ENCODE data around the gene ZNF653.
"Not testable (repeated sequence)": the region's sequence is repeated elsewhere in the genome, so short reads cannot be mapped to it uniquely, and the experiment has no call there.

Gene ZNF653

GRCh38 chr19:11483366-11484111, 22.1 kb downstream of the ZNF653 start:
- in situ Hi-C loops (cut with MboI; ENCODE audit: low sequenced_read_pairs) = no loop called here

DNA sequence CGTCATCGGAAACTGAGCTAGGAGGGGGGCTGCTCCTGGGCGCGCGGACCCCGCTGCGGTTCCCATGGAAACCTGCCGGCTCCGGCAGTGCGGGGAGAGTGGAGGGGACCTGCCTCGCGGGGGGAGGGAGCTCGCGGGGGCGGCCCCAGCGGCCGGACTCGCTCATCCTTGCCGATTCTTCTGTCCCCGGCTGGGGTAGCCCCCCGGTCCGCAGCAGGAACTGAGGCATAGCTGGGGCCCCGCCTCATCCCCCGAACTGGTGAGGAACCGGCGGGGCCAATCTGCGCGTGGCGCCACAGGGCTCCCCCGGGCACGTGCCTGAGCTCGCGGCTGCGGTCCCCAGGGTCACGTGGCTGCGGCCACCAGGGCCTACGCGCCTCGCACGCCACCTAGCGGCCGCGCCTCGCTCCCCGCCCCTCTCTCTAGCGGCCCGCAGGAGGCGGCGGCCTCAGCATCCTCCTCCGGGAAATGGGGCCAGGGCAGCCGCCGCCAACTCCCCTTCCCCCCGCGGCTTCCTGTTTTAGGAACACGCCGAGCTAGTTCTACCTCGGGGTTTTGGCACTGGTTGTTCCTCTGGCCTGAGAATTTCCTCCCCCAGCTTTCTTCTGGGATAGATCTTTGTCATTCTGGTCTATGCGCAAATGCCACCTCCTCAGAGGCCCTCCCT, 23.1 kb downstream of the ZNF653 start:
- in situ Hi-C loops (cut with MboI; ENCODE audit: low sequenced_read_pairs) = no loop called here

- in situ Hi-C loops (cut with MboI; ENCODE audit: low sequenced_read_pairs) = no loop called here
These were observed 23.9 kb downstream of the ZNF653 start for GRCh38 chr19:11481534-11482383.

- in situ Hi-C loops (cut with MboI; ENCODE audit: low sequenced_read_pairs) = no loop called here
These were observed 24.7 kb downstream of the ZNF653 start, which contains the start of gene ELAVL3 for GRCh38 chr19:11480715-11481533. Gene ELAVL3, minus strand, starts transcription at chr19:11481046. Its CDS starts 438 bp downstream, at chr19:11480608.

- in situ Hi-C loops (cut with MboI; ENCODE audit: low sequenced_read_pairs) = no loop called here
These were observed 25.5 kb downstream of the ZNF653 start for GRCh38 chr19:11479898-11480714.

DNA sequence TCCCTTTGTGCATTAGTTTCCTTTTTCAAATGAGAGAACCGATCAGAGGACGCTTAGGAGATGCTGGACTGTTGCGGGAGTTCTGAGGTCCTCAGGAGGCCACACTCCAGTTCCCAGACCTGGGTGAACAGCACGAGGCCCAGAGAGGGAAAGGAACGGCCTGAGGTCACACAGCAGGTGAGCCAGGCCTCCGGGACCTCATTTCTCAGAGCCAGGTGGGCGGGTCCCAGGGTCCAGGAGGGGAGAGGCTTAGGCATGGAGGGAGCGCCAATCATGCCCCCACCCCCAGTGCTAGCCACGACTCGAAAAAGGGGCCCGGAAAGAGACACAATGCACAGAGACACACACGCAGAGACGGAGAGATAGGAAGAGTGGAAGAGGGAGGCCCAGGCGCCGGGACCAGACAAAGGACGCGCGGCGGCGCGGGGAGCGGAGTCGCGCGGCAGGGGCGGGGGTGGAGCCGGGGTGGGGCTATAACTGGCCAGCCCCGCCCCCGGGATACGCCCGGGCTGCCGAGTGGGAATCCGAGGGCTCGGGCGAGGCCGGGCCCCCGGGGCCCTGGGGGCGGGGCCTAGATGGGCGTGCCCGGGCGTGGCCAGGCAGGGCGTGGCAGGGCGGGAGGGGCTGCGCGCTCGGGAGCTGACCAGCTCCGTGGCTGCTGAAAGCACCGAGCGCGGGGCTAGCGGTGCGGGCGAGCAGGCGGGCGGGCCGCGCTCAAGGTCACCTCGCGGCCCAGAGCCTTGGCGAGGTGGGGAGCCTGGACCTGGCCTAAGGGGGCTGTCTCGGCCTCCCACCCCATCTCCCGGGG, 26.3 kb downstream of the ZNF653 start:
- in situ Hi-C loops (cut with MboI; ENCODE audit: low sequenced_read_pairs) = no loop called here

DNA sequence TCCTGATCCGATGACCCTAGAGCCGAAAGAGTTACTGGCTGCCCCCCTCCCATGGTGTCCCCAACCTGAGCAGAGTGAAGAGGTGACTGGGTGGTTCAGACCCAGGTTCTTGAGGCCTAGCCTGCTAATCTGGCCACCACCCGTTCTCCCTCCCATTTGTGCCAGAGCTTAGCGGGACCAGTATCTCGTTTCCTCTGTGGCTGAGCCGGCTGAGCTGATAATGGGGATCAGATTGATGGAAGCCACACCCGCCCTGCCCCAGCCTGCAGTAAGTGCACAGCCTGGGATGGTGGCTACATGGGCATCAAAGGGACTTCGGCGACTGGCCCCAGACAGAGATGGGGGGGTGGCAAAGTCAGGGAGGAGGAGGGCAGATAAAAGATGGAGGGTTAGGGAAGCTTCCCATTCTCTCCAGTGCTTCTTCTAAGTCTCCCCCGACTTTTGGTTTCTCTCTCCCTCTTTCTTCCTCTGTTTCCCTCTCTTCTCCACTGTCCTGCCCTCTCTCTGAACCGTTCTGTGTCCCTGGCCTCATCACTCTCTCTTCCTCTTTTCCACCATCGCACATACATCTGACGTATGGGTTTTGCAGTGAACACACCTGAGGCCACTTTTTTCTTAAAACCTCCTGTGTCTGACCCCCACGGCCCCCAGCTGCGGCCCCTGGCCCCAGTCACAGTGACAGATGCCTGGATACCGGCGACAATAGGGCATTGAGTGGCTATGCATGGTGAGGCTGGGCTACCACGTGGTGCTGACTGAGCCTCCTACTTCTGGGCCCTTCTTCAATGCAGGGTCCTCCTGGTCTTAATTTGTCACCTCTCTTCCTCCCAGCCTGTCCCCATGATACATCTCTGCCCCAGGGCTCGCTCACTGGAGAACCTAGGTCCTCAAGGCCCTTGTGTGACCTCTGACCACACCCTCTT, 27.2 kb downstream of the ZNF653 start:
- in situ Hi-C loops (cut with MboI; ENCODE audit: low sequenced_read_pairs) = no loop called here

DNA sequence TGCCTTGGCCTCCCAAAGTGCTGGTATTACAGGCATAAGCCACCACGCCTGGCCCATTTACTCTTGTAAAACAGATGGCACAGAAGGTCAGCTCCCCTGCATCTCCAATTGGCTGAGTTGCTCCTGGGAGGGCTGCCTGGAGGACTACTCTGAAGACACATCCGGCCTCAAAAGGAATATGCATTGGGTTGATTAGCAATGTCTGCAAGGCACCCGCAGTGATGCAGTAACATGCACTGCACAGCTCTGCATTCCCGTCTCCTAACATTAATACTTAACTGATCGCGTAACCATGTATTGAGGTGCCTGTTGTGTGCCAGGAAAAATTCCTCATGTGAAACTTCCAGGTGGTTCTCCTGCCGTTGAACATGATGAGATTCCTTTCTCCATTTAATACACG, 29.8 kb downstream of the ZNF653 start:
- in situ Hi-C loops (cut with MboI; ENCODE audit: low sequenced_read_pairs) = no loop called here

- in situ Hi-C loops (cut with MboI; ENCODE audit: low sequenced_read_pairs) = not testable (repeated sequence)
These were observed 30.3 kb downstream of the ZNF653 start for GRCh38 chr19:11475343-11475742.

GRCh38 chr19:11473725-11474124, 31.9 kb downstream of the ZNF653 start:
- in situ Hi-C loops (cut with MboI; ENCODE audit: low sequenced_read_pairs) = no loop called here

DNA sequence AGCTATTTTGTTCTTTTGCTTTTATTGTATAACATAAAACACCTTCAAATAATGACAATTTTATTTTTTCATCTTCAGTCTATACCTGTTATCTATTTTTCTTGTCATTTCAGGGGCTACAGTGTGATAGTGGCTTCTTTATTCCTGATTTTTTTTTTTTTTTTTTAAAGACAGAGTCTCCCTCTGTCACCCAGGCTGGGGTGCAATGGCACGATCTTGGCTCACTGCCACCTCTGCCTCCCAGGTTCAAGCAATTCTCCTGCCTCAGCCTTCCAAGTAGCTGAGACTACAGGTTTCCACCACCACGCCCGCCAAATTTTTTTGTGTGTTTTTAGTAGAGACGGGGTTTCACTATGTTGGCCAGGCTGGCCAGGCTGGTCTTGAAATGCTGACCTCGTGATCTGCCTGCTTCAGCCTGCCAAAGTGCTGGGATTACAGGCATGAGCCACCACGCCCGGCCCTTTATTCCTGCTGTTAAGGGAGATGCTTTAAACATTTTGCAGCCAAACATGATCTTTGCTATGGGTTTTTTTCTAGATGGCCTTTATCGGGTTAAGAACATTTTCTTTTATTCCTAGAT, 37.3 kb downstream of the ZNF653 start:
- in situ Hi-C loops (cut with MboI; ENCODE audit: low sequenced_read_pairs) = not testable (repeated sequence)

DNA sequence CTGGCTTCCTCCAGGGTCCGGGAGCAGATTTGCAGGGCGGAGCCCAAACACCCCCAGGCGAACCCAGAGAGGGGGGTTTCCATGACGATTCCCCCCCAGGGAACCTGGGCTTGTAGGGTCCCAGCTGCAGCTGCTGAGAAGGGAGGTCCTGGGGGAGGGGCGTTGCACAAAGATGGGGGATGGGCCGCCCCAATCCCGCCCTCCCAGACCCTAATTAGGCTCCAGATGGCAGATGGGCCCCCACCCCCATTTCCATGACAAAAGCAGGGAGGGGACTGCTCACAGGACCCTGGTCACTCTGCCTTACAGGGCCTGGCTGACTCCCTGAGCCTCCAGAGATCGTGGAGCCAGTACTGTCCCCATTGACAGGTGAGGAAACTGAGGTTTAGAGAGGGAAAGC, 40.0 kb downstream of the ZNF653 start:
- in situ Hi-C loops (cut with MboI; ENCODE audit: low sequenced_read_pairs) = no loop called here

- in situ Hi-C loops (cut with MboI; ENCODE audit: low sequenced_read_pairs) = no loop called here
These were observed 41.0 kb downstream of the ZNF653 start for GRCh38 chr19:11464333-11465265.

- in situ Hi-C loops (cut with MboI; ENCODE audit: low sequenced_read_pairs) = no loop called here
These were observed 42.2 kb downstream of the ZNF653 start for GRCh38 chr19:11463391-11463790.

DNA sequence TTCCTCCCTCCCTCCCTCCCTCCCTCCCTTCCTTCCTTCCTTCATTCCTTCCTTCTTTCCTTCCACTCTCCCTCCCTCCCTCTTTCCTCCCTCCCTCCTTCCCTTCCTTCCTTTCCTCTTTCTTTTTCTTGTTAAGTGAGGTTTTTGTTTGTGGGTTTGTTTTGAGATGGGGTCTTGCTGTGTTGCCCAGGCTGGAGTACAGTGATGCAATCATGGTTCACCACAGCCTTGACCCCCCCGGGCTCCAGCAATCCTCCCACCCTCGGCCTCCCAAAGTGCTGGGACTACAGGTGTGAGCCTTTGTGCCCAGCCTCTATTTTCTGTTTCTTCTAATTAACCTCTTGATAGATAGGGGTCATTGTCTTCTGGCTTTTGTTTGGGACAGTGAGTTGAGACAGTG, 44.2 kb downstream of the ZNF653 start:
- in situ Hi-C loops (cut with MboI; ENCODE audit: low sequenced_read_pairs) = no loop called here

DNA sequence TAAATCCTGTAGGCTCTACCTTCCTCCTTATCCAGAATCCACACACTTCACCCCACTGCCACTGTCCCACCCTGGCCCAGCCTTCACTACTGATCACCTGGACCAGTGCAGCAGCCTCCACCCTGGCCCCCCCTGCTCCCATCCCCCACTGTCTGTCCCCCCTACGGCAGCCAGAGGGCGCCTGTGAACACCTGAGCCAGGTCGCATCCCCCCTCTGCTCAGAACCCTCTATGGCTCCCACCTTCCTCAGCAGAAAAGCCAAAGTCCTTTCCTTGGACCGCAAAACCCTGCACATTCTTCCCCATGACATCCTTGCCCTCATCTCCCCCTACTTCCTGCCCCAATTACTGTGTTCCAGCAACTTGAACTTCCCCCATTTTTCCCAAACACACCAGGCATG, 45.4 kb downstream of the ZNF653 start:
- in situ Hi-C loops (cut with MboI; ENCODE audit: low sequenced_read_pairs) = no loop called here

- in situ Hi-C loops (cut with MboI; ENCODE audit: low sequenced_read_pairs) = not testable (repeated sequence)
These were observed 46.7 kb downstream of the ZNF653 start for GRCh38 chr19:11458912-11459311.

Data from HL-60/S4 treated with retinoic acid at 250 ng/mL for 4 days and 3 days (cell line).